Esophagus squamous epithelium (tissue), 4 donors: Measurements from ENCODE around the gene OR2A42.
"Not testable (repeated sequence)": the region's sequence is repeated elsewhere in the genome, so short reads cannot be mapped to it uniquely, and the experiment has no call there.

Experiments used
- CTCF ChIP-seq, 6 experiments: fragments of 450-650 bp in 4 of 6; fragments of 200-600 bp in 2 of 6; sonication (generic) in 2 of 6; IDR thresholded peaks; one replicate each; pipeline ENCODE4 v1.5.1; 2016 to 2019; ENCODE audit warnings: antibody characterized with exemption in 6 of 6, mild to moderate bottlenecking in 4 of 6, moderate library complexity in 4 of 6
- POLR2A ChIP-seq, 4 donors: fragments of 450-650 bp; IDR thresholded peaks; one replicate each; pipeline ENCODE4 v1.6.1; 2017; ENCODE audit warnings: antibody characterized with exemption in 4 of 4, mild to moderate bottlenecking in 4 of 4, moderate library complexity in 3 of 4

- TF ChIP-seq CTCF, POLR2A (IDR thresholded peaks at IDR 0.05): not testable (repeated sequence)
These were observed 45.0 kb downstream of the OR2A42 start for GRCh38 chr7:144194453-144194852.
